SU-DHL-6 (cell line): ENCODE measurements around the gene CALHM3.

Experiments
- EZH2phosphoT487 ChIP-seq: fragments of 200-600 bp; sonication (generic), shearing (Covaris generic); conservative IDR thresholded peaks from 2 replicates; pipeline ENCODE4 v1.6.1; 2018; ENCODE audit warnings: mild to moderate bottlenecking, antibody characterized with exemption, low read length, moderate library complexity, mixed read lengths
- TF ChIP-seq, protein P1 (sequence below): fragments of 200-600 bp; sonication (generic); IDR thresholded peaks from one replicate; pipeline ENCODE4 v1.5.1; 2017; ENCODE audit warnings: antibody characterized with exemption, mild to moderate bottlenecking, low read length, moderate library complexity; ENCODE audit not compliant: insufficient read depth, poor library complexity, severe bottlenecking

DNA sequence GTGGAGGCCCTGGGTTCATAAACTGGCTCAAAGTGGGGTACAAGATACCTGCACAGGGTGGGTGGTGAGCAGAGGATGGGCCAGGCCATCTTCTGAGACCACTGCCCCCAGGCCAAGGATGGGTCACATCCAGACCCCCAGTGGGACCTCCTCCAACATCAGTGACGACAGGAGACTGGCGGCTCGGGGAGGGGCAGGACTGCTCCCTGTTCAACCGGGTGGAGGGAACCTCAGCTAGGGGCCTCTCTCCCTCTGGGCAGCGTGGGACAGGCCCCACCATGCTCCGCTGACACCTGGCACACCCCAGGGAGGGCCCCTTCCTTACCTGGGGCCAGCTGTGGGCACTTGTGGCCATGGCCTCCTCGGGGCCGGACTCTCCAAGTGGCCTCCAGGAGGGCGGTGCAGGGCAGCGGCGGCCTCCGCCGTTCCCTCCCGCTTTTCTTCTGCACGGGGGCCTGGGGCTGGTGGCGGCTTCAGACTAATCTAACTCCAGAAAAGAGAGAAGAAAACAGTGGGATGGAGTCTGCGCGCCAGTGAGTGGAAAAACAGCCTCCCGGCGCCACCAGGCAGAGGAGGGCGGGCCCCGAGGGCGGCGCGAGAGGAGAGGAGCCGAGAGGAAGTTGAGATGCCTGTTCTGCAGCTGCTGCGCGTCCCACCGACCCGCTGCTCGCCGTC lies 27.1 kb downstream of the CALHM3 start, which contains the start of gene CALHM2:
- no peak for TF ChIP-seq EZH2phosphoT487
- TF ChIP-seq, protein P1, sequence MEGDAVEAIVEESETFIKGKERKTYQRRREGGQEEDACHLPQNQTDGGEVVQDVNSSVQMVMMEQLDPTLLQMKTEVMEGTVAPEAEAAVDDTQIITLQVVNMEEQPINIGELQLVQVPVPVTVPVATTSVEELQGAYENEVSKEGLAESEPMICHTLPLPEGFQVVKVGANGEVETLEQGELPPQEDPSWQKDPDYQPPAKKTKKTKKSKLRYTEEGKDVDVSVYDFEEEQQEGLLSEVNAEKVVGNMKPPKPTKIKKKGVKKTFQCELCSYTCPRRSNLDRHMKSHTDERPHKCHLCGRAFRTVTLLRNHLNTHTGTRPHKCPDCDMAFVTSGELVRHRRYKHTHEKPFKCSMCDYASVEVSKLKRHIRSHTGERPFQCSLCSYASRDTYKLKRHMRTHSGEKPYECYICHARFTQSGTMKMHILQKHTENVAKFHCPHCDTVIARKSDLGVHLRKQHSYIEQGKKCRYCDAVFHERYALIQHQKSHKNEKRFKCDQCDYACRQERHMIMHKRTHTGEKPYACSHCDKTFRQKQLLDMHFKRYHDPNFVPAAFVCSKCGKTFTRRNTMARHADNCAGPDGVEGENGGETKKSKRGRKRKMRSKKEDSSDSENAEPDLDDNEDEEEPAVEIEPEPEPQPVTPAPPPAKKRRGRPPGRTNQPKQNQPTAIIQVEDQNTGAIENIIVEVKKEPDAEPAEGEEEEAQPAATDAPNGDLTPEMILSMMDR, result no peak
